HL-60 (cell line): ENCODE measurements around the gene CCDC40.

Experiments
- DNase-seq, 2 experiments: peaks; one replicate each; pipeline ENCODE4 v3.0.0-alpha.2; 2010 to 2020; ENCODE audit warnings: low read depth in 1 of 2, low spot score in 1 of 2
- H3K27ac ChIP-seq: fragments of 250-450 bp; sonication (Bioruptor Pico); replicated peaks from 2 replicates; pipeline ENCODE4 v1.5.1; 2020; ENCODE audit warnings: mild to moderate bottlenecking, moderate library complexity
- H3K27me3 ChIP-seq: fragments of 250-450 bp; sonication (Bioruptor Pico); 2 replicates; pipeline ENCODE4 v1.5.1; 2021; ENCODE audit warnings: mild to moderate bottlenecking, moderate library complexity; ENCODE audit not compliant: insufficient read depth, poor library complexity, severe bottlenecking
- H3K4me3 ChIP-seq: replicated peaks from 2 replicates; pipeline ENCODE4 v1.5.1; 2011; ENCODE audit warnings: mild to moderate bottlenecking, control low read depth, low read length; ENCODE audit not compliant: insufficient read depth
- CTCF ChIP-seq: IDR thresholded peaks from one replicate; pipeline ENCODE4 v1.5.1; 2011; ENCODE audit warnings: low read length, control low read depth, inconsistent platforms; ENCODE audit not compliant: insufficient read depth
- GABPA ChIP-seq: IDR thresholded peaks from 2 replicates; pipeline ENCODE4 v1.6.1; 2012; ENCODE audit warnings: low read depth
- POLR2AphosphoS5 ChIP-seq: IDR thresholded peaks from 2 replicates; pipeline ENCODE4 v1.6.1; 2012; ENCODE audit warnings: low read depth
- REST ChIP-seq: IDR thresholded peaks from 2 replicates; pipeline ENCODE4 v1.6.1; 2012; ENCODE audit warnings: low read depth; ENCODE audit not compliant: insufficient replicate concordance
- SPI1 ChIP-seq: IDR thresholded peaks from 2 replicates; pipeline ENCODE4 v1.6.1; 2012; ENCODE audit warnings: low read depth, mild to moderate bottlenecking, borderline replicate concordance

Gene CCDC40

GRCh38 chr17:80024206-80024972, 12.1 kb upstream of the CCDC40 start:
- Histone ChIP-seq H3K27ac (no peak overlapping the region), H3K4me3 (no peak overlapping the region), H3K27me3 (no peaks in the 10 kb centered on the region)
- TF ChIP-seq GABPA = no peak
- no peak for TF ChIP-seq REST
- no peak for TF ChIP-seq POLR2AphosphoS5
- no peak for DNase-seq

- Histone ChIP-seq H3K27me3 (no peaks in the 10 kb centered on the region), H3K4me3 (no peak overlapping the region), H3K27ac (no peak overlapping the region)
- no peak for DNase-seq
- TF ChIP-seq GABPA (no peak), REST (no peak), CTCF (no peak), SPI1 (no peak), POLR2AphosphoS5 (no peak)
Observed at GRCh38 chr17:80025140-80025539, 11.3 kb upstream of the CCDC40 start.

GRCh38 chr17:80025796-80026195, 10.6 kb upstream of the CCDC40 start:
- Histone ChIP-seq H3K4me3 (no peak overlapping the region), H3K27me3 (no peaks in the 10 kb centered on the region), H3K27ac (no peak overlapping the region)
- no peak for DNase-seq
- TF ChIP-seq POLR2AphosphoS5 (no peak), REST (no peak), CTCF (no peak), GABPA (no peak)
